Skeletal muscle tissue (tissue), 4 donors: ENCODE results near the gene NDUFS6. TPM values are rescaled to one million over a fixed set of nuclear protein-coding genes. Genes with fewer than 3 reads are reported as not detected.

Experiments
- H3K27ac ChIP-seq: one replicate; pipeline ENCODE4 v1.7.0; 2013; ENCODE audit warnings: mild to moderate bottlenecking, low read depth, low read length, inconsistent platforms
- H3K27me3 ChIP-seq, 3 donors: one replicate each; pipeline ENCODE4 v1.7.0; 2013; ENCODE audit warnings: low read length in 3 of 3; ENCODE audit not compliant: control insufficient read depth in 3 of 3, insufficient read depth in 3 of 3
- H3K36me3 ChIP-seq, 3 donors: one replicate each; pipeline ENCODE4 v1.7.0; 2013; ENCODE audit warnings: low read length in 3 of 3; ENCODE audit not compliant: control insufficient read depth in 3 of 3, insufficient read depth in 3 of 3
- H3K4me1 ChIP-seq, 3 donors: one replicate each; pipeline ENCODE4 v1.7.0; 2013; ENCODE audit warnings: low read length in 3 of 3, mild to moderate bottlenecking in 3 of 3; ENCODE audit not compliant: control insufficient read depth in 3 of 3, insufficient read depth in 3 of 3
- H3K4me3 ChIP-seq, 3 donors: one replicate each; pipeline ENCODE4 v1.7.0; 2013; ENCODE audit warnings: low read length in 3 of 3
- H3K9ac ChIP-seq, 3 donors: one replicate each; pipeline ENCODE4 v1.7.0; 2013; ENCODE audit warnings: low read length in 3 of 3, mild to moderate bottlenecking in 3 of 3, moderate library complexity in 2 of 3, low read depth in 1 of 3
- H3K9me3 ChIP-seq, 3 donors: one replicate each; pipeline ENCODE4 v1.7.0; 2013; ENCODE audit warnings: low read length in 3 of 3; ENCODE audit not compliant: control insufficient read depth in 3 of 3
- total RNA-seq: library from RNA; depleted of rRNA; stranded (reverse); fragments of >200 nt; gene quantifications from one replicate; pipeline ENCODE4 v1.2.3, GENCODE V29; 2014
- donor health status: Osteomylitis.

Gene NDUFS6
- total RNA-seq, 1 donor from 2014 or later: 37.1 TPM

DNA sequence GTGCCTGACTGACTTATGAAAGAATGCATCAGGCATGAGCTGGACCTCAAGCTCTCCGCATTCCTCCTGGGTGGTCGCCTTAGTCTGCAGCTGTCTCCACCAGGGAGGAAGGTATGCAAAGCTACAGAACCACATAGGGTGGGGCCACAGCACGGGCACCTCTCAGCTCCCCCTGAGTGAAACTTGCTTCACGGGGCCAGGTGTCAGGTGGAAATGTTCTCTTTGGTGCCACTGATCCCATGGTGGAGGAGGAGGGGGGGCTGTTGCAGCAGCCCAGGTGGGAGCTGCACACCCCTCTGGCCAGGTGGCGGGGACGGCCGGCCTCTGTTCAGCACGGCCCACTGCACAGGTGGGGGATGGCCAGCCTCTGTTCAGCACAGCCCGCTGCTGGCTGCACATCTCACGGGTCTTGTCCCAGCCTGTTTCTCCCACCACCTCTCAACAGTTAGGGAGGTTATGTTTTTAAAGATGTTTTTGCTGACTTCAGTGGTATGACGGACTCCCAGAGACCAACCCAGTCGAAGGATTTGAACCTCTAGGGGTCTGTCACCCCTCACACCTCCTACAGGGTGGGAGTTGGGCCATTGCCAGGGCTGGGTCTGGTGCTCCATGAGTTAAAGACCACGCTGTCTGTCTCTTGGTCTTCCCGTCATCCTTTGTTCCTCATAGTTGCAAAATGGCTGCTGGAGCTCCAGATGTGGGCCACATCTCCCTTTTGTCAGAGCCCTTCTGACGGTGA lies 35.9 kb upstream of the NDUFS6 start:
- no peak overlapping the region for H3K4me3 ChIP-seq
- no peaks in the 10 kb centered on the region for H3K9me3 ChIP-seq
- H3K4me1 ChIP-seq: no peaks in the 10 kb centered on the region
- peaks cover 16 to 48% (median 47%) of the 10 kb centered on the region in 3 donors for H3K27me3 ChIP-seq
- no peaks in the 10 kb centered on the region for H3K36me3 ChIP-seq
- no peak overlapping the region for H3K9ac ChIP-seq
- H3K27ac ChIP-seq: no peak overlapping the region

GRCh38 chr5:1765880-1766235 lies 35.3 kb upstream of the NDUFS6 start:
- Histone ChIP-seq H3K4me1 (no peaks in the 10 kb centered on the region), H3K4me3 (no peak overlapping the region), H3K9me3 (no peaks in the 10 kb centered on the region), H3K36me3 (no peaks in the 10 kb centered on the region), H3K27ac (no peak overlapping the region), H3K27me3 (peaks cover 16 to 47% (median 46%) of the 10 kb centered on the region in 3 donors), H3K9ac (no peak overlapping the region)

DNA sequence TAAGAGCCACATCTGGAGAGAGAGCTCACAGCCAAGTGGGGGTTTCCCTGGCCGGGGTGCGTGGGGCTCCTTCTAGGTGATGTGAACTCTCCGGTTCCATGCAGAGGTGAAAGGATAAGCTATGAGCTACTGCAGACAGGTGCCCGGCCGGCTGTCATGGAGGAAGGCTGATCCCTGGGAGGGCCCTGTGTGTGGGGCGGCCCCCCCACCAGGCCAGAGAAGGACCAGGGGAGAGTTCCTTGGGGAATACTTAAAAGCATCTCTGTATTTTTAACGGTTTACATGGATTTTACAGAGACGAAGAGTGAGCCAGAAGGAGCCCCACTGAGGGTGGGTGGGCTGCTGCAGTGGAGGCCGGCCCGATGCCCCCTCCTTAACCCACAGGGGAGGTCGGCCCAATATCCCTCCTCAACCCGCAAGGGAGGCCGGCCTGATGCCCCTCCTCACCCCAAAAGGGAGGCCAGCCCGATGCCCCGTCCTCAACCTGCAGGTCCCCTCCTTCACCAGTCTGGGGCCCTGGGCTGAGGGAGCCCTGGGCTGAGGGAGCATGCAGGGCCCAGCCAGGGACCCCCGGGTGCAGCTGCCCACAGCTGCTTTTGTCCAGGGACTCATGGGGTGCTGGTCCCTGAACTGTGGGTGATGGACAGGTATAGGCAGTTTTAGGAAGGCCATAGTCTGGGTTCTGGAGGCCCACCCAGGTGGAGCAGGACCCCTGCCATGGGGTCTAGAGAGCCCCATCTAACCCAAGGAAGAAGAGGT lies 33.5 kb upstream of the NDUFS6 start:
- H3K4me3 ChIP-seq: no peak overlapping the region
- no peaks in the 10 kb centered on the region for H3K9me3 ChIP-seq
- no peak overlapping the region for H3K27ac ChIP-seq
- peaks cover 16 to 41% (median 40%) of the 10 kb centered on the region in 3 donors for H3K27me3 ChIP-seq
- no peak overlapping the region for H3K9ac ChIP-seq
- no peaks in the 10 kb centered on the region for H3K36me3 ChIP-seq
- no peaks in the 10 kb centered on the region for H3K4me1 ChIP-seq

DNA sequence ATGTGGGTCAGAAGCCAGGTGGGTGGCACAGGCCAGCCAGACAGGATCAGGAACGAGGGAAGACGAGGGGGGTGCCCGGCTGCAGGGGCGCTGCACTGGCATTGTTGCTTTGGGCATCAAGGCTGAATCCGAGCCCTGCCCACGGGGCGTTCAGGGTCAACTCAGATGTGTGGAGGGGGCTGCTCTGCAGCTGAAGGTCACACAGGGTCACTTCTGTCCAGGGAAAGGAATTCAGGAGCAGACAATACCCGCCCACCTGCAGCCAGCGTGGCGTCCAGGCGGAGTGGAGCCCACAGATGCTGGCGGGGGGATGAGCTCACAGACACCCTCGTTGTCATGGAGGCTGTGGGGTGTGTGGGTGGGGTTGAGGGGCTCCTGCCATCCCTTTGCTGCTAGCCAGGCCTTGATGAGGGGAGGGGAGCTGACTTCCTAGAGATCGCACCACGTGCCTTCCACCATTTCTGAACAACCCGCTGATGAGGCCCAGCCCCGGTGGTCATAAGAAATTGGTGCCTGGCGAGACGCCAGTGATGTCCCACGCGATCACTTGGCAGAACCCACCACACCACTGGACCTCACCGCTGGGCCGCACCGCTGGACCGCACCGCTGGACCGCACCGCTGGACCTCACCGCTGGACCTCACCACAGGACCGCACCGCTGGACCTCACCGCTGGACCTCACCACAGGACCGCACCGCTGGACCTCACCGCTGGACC lies 32.8 kb upstream of the NDUFS6 start:
- Histone ChIP-seq H3K27me3 (peaks cover 10 to 34% (median 33%) of the 10 kb centered on the region in 3 donors), H3K9me3 (no peaks in the 10 kb centered on the region), H3K4me3 (no peak overlapping the region), H3K36me3 (no peaks in the 10 kb centered on the region), H3K4me1 (no peaks in the 10 kb centered on the region), H3K27ac (no peak overlapping the region), H3K9ac (no peak overlapping the region)

DNA sequence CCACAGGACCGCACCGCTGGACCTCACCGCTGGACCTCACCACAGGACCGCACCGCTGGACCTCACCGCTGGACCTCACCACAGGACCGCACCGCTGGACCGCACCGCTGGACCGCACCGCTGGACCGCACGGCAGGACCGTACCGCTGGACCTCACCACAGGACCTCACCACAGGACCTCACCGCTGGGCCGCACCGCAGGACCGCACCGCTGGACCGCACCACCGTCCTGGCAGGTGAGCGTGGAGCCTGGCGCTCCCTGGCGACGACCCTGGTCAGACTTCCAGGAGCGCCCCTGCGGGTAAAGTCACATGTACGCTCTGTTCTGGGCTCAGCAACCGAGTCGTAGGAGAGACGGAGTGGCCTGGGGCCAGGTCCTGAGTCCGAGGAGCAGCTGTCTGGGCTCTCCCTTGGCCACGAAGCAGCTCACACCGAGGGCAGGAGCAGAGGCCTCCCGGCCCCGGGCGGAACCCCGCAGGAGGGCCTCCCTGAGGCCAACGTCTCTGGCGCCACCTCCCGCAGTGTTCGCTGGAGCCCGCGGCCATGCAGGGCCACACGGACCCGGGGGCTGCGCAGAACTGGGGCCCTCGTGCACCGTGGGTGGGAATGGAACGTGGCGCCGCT lies 32.1 kb upstream of the NDUFS6 start:
- no peaks in the 10 kb centered on the region for H3K36me3 ChIP-seq
- no peak overlapping the region for H3K27ac ChIP-seq
- peaks cover 10 to 34% (median 29%) of the 10 kb centered on the region in 3 donors for H3K27me3 ChIP-seq
- H3K4me3 ChIP-seq: no peak overlapping the region
- H3K4me1 ChIP-seq: no peaks in the 10 kb centered on the region
- no peak overlapping the region for H3K9ac ChIP-seq
- no peaks in the 10 kb centered on the region for H3K9me3 ChIP-seq

DNA sequence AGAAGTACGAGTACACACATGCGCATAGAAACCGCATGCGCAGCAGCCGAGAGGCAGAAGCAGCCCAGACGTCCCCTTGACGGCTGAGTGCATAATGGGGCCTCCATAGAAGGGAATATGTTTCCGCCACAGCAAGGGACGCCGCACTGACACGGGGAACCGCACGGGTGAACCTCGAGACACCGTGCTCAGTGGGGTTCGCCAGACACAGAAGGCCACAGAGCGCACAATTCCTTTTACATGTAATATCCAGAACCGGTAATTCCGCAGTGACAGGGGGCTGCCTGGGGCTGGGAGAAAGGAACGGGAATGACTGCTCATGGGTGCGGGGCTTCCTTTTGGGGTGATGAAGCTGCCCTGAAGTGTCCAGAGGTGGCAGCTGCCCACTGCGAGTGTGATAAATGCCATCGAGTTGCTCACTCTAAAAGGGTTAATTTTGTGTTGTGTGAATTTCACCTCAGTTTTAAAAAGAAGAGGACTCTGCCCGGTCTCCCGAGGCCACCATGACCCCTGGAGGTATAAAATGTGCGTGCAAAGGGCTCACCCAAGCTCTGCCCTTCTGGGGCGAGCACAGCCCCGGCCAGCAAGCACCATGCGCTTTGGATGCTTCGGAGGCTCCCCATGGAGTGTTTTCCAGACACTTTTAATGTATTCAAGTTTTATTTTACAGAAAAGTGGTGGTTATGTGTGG lies 31.3 kb upstream of the NDUFS6 start:
- Histone ChIP-seq H3K27me3 (peaks cover 10 to 27% (median 21%) of the 10 kb centered on the region in 3 donors), H3K4me1 (no peaks in the 10 kb centered on the region), H3K4me3 (no peak overlapping the region), H3K9me3 (no peaks in the 10 kb centered on the region), H3K36me3 (no peaks in the 10 kb centered on the region), H3K9ac (no peak overlapping the region), H3K27ac (no peak overlapping the region)

- Histone ChIP-seq H3K9me3 (no peaks in the 10 kb centered on the region), H3K9ac (no peak overlapping the region), H3K4me1 (no peaks in the 10 kb centered on the region), H3K36me3 (no peaks in the 10 kb centered on the region), H3K27me3 (peaks cover 10 to 22% (median 16%) of the 10 kb centered on the region in 3 donors), H3K4me3 (no peak overlapping the region), H3K27ac (no peak overlapping the region)
These were observed 30.8 kb upstream of the NDUFS6 start for GRCh38 chr5:1770443-1770802.

GRCh38 chr5:1771149-1772065 lies 29.8 kb upstream of the NDUFS6 start:
- Histone ChIP-seq H3K27me3 (peaks cover 8 to 15% (median 10%) of the 10 kb centered on the region in 3 donors), H3K9me3 (no peaks in the 10 kb centered on the region), H3K4me3 (no peak overlapping the region), H3K27ac (no peak overlapping the region), H3K36me3 (no peaks in the 10 kb centered on the region), H3K9ac (no peak overlapping the region), H3K4me1 (no peaks in the 10 kb centered on the region)

DNA sequence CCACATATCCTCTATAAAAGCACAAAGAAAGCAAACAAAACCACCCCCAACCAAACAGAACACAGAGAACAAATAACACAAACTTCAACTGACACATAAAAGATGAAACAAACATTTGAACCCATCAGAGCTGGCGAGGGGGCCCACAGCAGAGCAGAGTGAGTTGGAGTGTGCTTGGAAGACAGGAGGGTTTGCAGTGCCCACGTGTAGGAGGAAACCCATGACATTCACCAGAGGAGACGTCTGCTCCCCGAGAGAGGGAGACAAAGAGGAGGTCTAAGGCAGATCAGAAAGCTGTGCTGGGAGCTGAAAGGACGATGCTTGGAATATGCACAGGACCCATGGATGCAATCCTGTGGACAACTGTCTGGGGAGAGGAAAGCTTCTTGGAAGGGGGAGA lies 28.6 kb upstream of the NDUFS6 start:
- H3K27ac ChIP-seq: no peak overlapping the region
- no peaks in the 10 kb centered on the region for H3K36me3 ChIP-seq
- H3K27me3 ChIP-seq: peaks cover 5 to 10% (median 8%) of the 10 kb centered on the region in 3 donors
- no peak overlapping the region for H3K9ac ChIP-seq
- H3K9me3 ChIP-seq: no peaks in the 10 kb centered on the region
- no peaks in the 10 kb centered on the region for H3K4me1 ChIP-seq
- H3K4me3 ChIP-seq: no peak overlapping the region
